HepG2 (cell line): ENCODE data around the gene GAS2L2. TPM values are rescaled to one million over a fixed set of nuclear protein-coding genes. Genes with fewer than 3 reads are reported as not detected.

Experiments
- CHD2 ChIP-seq: IDR thresholded peaks from 2 replicates; pipeline ENCODE4 v1.6.1; 2011; ENCODE audit warnings: low read depth, low read length, improper control_type of control experiment
- CTCF ChIP-seq: sonication (generic); formaldehyde crosslinking; IDR thresholded peaks from 2 replicates; pipeline ENCODE4 v1.5.0; 2020; ENCODE audit warnings: mild to moderate bottlenecking, missing genetic modification reagents, moderate library complexity
- FOXA3 ChIP-seq: IDR thresholded peaks from 2 replicates; pipeline ENCODE4 v1.6.1; 2016; ENCODE audit warnings: missing genetic modification reagents, missing compliant biosample characterization
- GLMP ChIP-seq: sonication (generic); formaldehyde crosslinking; IDR thresholded peaks from 2 replicates; pipeline ENCODE4 v1.9.0; 2021; ENCODE audit warnings: missing genetic modification reagents, mild to moderate bottlenecking, borderline replicate concordance
- HNF1B ChIP-seq: sonication (generic); formaldehyde crosslinking; IDR thresholded peaks from 2 replicates; pipeline ENCODE4 v1.5.1; 2020; ENCODE audit warnings: mild to moderate bottlenecking, moderate library complexity, missing genetic modification reagents
- IKZF1 ChIP-seq: fragments of 450-650 bp; IDR thresholded peaks from 2 replicates; pipeline ENCODE4 v1.7.1; 2016
- LRRFIP1 ChIP-seq: sonication (generic); formaldehyde crosslinking; conservative IDR thresholded peaks from 2 replicates; pipeline ENCODE4 v1.4.0; 2020; ENCODE audit warnings: missing genetic modification reagents
- PAX8 ChIP-seq: sonication (generic); formaldehyde crosslinking; IDR thresholded peaks from 2 replicates; pipeline ENCODE4 v1.8.0; 2022; ENCODE audit warnings: mild to moderate bottlenecking, missing genetic modification reagents, borderline replicate concordance
- RARG ChIP-seq: sonication (generic); formaldehyde crosslinking; IDR thresholded peaks from 2 replicates; pipeline ENCODE4 v1.4.0; 2020; ENCODE audit warnings: low read depth, mild to moderate bottlenecking, missing genetic modification reagents
- RFX3 ChIP-seq: IDR thresholded peaks from 2 replicates; pipeline ENCODE4 v1.6.1; 2016; ENCODE audit warnings: missing biosample characterization, missing genetic modification reagents
- SKI ChIP-seq: fragments of 450-650 bp; IDR thresholded peaks from one replicate; pipeline ENCODE4 v1.6.1; 2018; ENCODE audit warnings: mild to moderate bottlenecking; ENCODE audit not compliant: partially characterized antibody
- TBL1XR1 ChIP-seq: fragments of 150-350 bp; IDR thresholded peaks from 2 replicates; pipeline ENCODE4 v1.6.1; 2014; ENCODE audit warnings: borderline replicate concordance, low read length; ENCODE audit not compliant: partially characterized antibody
- ZBTB21 ChIP-seq: sonication (generic); formaldehyde crosslinking; IDR thresholded peaks from 2 replicates; pipeline ENCODE4 v1.4.0; 2020; ENCODE audit warnings: missing genetic modification reagents
- ZBTB7B ChIP-seq: sonication (generic); formaldehyde crosslinking; IDR thresholded peaks from 2 replicates; pipeline ENCODE4 v1.4.0; 2020; ENCODE audit warnings: missing genetic modification reagents
- ZC3H13 ChIP-seq: sonication (generic); formaldehyde crosslinking; IDR thresholded peaks from 2 replicates; pipeline ENCODE4 v1.8.1; 2023; ENCODE audit warnings: mild to moderate bottlenecking, missing genetic modification reagents, moderate library complexity
- ZFYVE20 ChIP-seq: sonication (generic); formaldehyde crosslinking; IDR thresholded peaks from 2 replicates; pipeline ENCODE4 v1.8.0; 2023; ENCODE audit warnings: low read depth, mild to moderate bottlenecking, moderate library complexity, missing genetic modification reagents, borderline replicate concordance
- ZNF230 ChIP-seq: sonication (generic); formaldehyde crosslinking; IDR thresholded peaks from 2 replicates; pipeline ENCODE4 v1.4.0; 2020; ENCODE audit warnings: mild to moderate bottlenecking, missing genetic modification reagents
- ZNF512 ChIP-seq: sonication (generic); formaldehyde crosslinking; IDR thresholded peaks from 2 replicates; pipeline ENCODE4 v1.4.0; 2020; ENCODE audit warnings: mild to moderate bottlenecking, missing genetic modification reagents
- ZNF773 ChIP-seq: sonication (generic); formaldehyde crosslinking; IDR thresholded peaks from 2 replicates; pipeline ENCODE4 v1.4.0; 2020; ENCODE audit warnings: missing genetic modification reagents, borderline replicate concordance
- ZNF777 ChIP-seq: sonication (generic); formaldehyde crosslinking; IDR thresholded peaks from 2 replicates; pipeline ENCODE4 v1.4.0; 2020; ENCODE audit warnings: missing genetic modification reagents
- ZNF878 ChIP-seq: sonication (generic); formaldehyde crosslinking; IDR thresholded peaks from 2 replicates; pipeline ENCODE4 v1.8.1; 2023; ENCODE audit warnings: mild to moderate bottlenecking, missing genetic modification reagents, moderate library complexity
- polyA plus RNA-seq, 8 experiments: library from polyadenylated mRNA; depleted of rRNA in 3 of 8; stranded (reverse) in 7 of 8; unstranded in 1 of 8; fragments of >200 nt; fragmentation: Illumina TruSeq in 4 of 8; extraction: Trizol in 4 of 8; gene quantifications; 2 replicates each; pipeline versions ENCODE4 v1.2.1 to v1.2.3, GENCODE V29; 2011 to 2016; ENCODE audit warnings: low read depth in 4 of 8, missing spikeins in 1 of 8, mixed read lengths in 1 of 8; ENCODE audit not compliant: insufficient read depth in 1 of 8
- total RNA-seq, 5 experiments: library from RNA; depleted of rRNA; stranded (reverse); fragments of >200 nt; fragmentation: Illumina TruSeq; extraction: Trizol; gene quantifications; 2 replicates each; pipeline ENCODE4 v1.2.3, GENCODE V29; 2016; ENCODE audit warnings: low read depth in 1 of 5

The GAS2L2 gene
- total and polyA plus RNA-seq, 2 of the 13 experiments (the other 11 are each of a cell fraction or from before 2014, with no cell fraction given), result not detected

- no peak for TF ChIP-seq RFX3 (CRISPR knock-in tag)
- TF ChIP-seq ZFYVE20 (CRISPR knock-in tag), result no peak
- no peak for TF ChIP-seq PAX8 (CRISPR knock-in tag)
- peak; percentile 26; the same call in 1 of the 2 replicates for TF ChIP-seq FOXA3
- no peak for TF ChIP-seq ZNF512 (CRISPR knock-in tag)
- TF ChIP-seq LRRFIP1 (CRISPR knock-in tag), result no peak
- TF ChIP-seq CTCF, result no peak
- no peak for TF ChIP-seq SKI
- no peak for TF ChIP-seq IKZF1
- TF ChIP-seq HNF1B (CRISPR knock-in tag), result no peak
- no peak for TF ChIP-seq ZBTB21 (CRISPR knock-in tag)
- no peak for TF ChIP-seq ZNF878 (CRISPR knock-in tag)
- TF ChIP-seq ZC3H13, result no peak
- no peak for TF ChIP-seq ZNF773 (CRISPR knock-in tag)
- TF ChIP-seq ZBTB7B, result no peak
- no peak for TF ChIP-seq GLMP
- TF ChIP-seq ZNF777 (CRISPR knock-in tag), result no peak
- no peak for TF ChIP-seq CHD2
- TF ChIP-seq ZNF230 (CRISPR knock-in tag), result no peak
- no peak for TF ChIP-seq TBL1XR1
- TF ChIP-seq RARG, result no peak
Observed at GRCh38 chr17:35713069-35713728, 39.8 kb downstream of the GAS2L2 start (continued).
